Iris pigment epithelial cell (primary cell): ENCODE data around the gene CRTAP.
"Not testable (repeated sequence)": the region's sequence is repeated elsewhere in the genome, so short reads cannot be mapped to it uniquely, and the experiment has no call there.

Experiments used
- DNase-seq: peaks from one replicate; pipeline ENCODE4 v3.0.0-alpha.2; 2011; ENCODE audit warnings: low read depth

The CRTAP gene

GRCh38 chr3:33141006-33141405, 27.2 kb downstream of the CRTAP start:
- no peak for DNase-seq

GRCh38 chr3:33144433-33144832, 30.6 kb downstream of the CRTAP start:
- no peak for DNase-seq

- no peak for DNase-seq
Measured at GRCh38 chr3:33145221-33145900, 31.5 kb downstream of the CRTAP start.

- no peak for DNase-seq
Measured at GRCh38 chr3:33145901-33146580, 32.2 kb downstream of the CRTAP start.

- DNase-seq, result peak; percentile 73
Measured at GRCh38 chr3:33146791-33147445, 33.1 kb downstream of the CRTAP start.

- no peak for DNase-seq
Measured at GRCh38 chr3:33149342-33149741, 35.5 kb downstream of the CRTAP start.

GRCh38 chr3:33152363-33153360, 38.8 kb downstream of the CRTAP start:
- DNase-seq, result no peak

- DNase-seq, result no peak
Measured at GRCh38 chr3:33153782-33154181, 40.0 kb downstream of the CRTAP start.

- no peak for DNase-seq
Measured at GRCh38 chr3:33155301-33155700, 41.5 kb downstream of the CRTAP start.

- no peak for DNase-seq
Measured at GRCh38 chr3:33159234-33159633, 45.4 kb downstream of the CRTAP start.

- DNase-seq, result no peak
Measured at GRCh38 chr3:33159981-33160380, 46.2 kb downstream of the CRTAP start.

GRCh38 chr3:33162621-33163020, 48.8 kb downstream of the CRTAP start:
- not testable (repeated sequence) for DNase-seq

- DNase-seq, result no peak
Measured at GRCh38 chr3:33165372-33165771, 51.6 kb downstream of the CRTAP start.

GRCh38 chr3:33166095-33166494, 52.3 kb downstream of the CRTAP start:
- no peak for DNase-seq

- no peak for DNase-seq
Measured at GRCh38 chr3:33167284-33167683, 53.5 kb downstream of the CRTAP start.

- peak; percentile 31 for DNase-seq
Measured at GRCh38 chr3:33167716-33168336, 54.0 kb downstream of the CRTAP start.

- no peak for DNase-seq
Measured at GRCh38 chr3:33170531-33170930, 56.7 kb downstream of the CRTAP start.

GRCh38 chr3:33171580-33171979, 57.8 kb downstream of the CRTAP start:
- no peak for DNase-seq

- no peak for DNase-seq
Measured at GRCh38 chr3:33173103-33173502, 59.3 kb downstream of the CRTAP start.

- DNase-seq, result no peak
Measured at GRCh38 chr3:33173672-33174071, 59.9 kb downstream of the CRTAP start.

GRCh38 chr3:33174095-33174494, 60.3 kb downstream of the CRTAP start:
- DNase-seq, result no peak
